GM18909 (cell line): ENCODE data around the gene GOLGA6C.
"Not testable (repeated sequence)": the region's sequence is repeated elsewhere in the genome, so short reads cannot be mapped to it uniquely, and the experiment has no call there.

Source experiments
- ATAC-seq: cut with Tn5 transposase; IDR thresholded peaks from one replicate; pipeline ENCODE4 v1.9.1; 2021; ENCODE audit warnings: mild to moderate bottlenecking; ENCODE audit not compliant: unreplicated experiment, poor library complexity

Gene GOLGA6C

GRCh38 chr15:75225951-75226732 lies 32.0 kb upstream of the GOLGA6C start:
- no peak for ATAC-seq

GRCh38 chr15:75227112-75227511 lies 31.0 kb upstream of the GOLGA6C start:
- not testable (repeated sequence) for ATAC-seq

GRCh38 chr15:75227663-75228280 lies 30.4 kb upstream of the GOLGA6C start:
- ATAC-seq = no peak

- no peak for ATAC-seq
These were observed 29.3 kb upstream of the GOLGA6C start for GRCh38 chr15:75228787-75229186.

GRCh38 chr15:75229191-75230015 lies 28.7 kb upstream of the GOLGA6C start:
- no peak for ATAC-seq

GRCh38 chr15:75230016-75230343 lies 28.2 kb upstream of the GOLGA6C start:
- no peak for ATAC-seq

GRCh38 chr15:75230551-75231371 lies 27.4 kb upstream of the GOLGA6C start:
- ATAC-seq = no peak

- ATAC-seq = no peak
These were observed 26.3 kb upstream of the GOLGA6C start for GRCh38 chr15:75231836-75232235.

GRCh38 chr15:75232252-75232813 lies 25.8 kb upstream of the GOLGA6C start:
- no peak for ATAC-seq

GRCh38 chr15:75232826-75233503 lies 25.2 kb upstream of the GOLGA6C start:
- ATAC-seq = no peak

- ATAC-seq = no peak
These were observed 24.5 kb upstream of the GOLGA6C start for GRCh38 chr15:75233504-75234190.

- ATAC-seq = no peak
These were observed 23.8 kb upstream of the GOLGA6C start for GRCh38 chr15:75234191-75234810.

- ATAC-seq = no peak
These were observed 23.0 kb upstream of the GOLGA6C start for GRCh38 chr15:75235051-75235673.

- no peak for ATAC-seq
These were observed 22.1 kb upstream of the GOLGA6C start for GRCh38 chr15:75235760-75236729.

GRCh38 chr15:75237316-75237982 lies 20.7 kb upstream of the GOLGA6C start:
- no peak for ATAC-seq

- no peak for ATAC-seq
These were observed 20.0 kb upstream of the GOLGA6C start for GRCh38 chr15:75238150-75238549.
